ENCODE data around the gene TMEM31. TPM values are rescaled to one million over a fixed set of nuclear protein-coding genes. Genes with fewer than 3 reads are reported as not detected.

Gene TMEM31, protein sequence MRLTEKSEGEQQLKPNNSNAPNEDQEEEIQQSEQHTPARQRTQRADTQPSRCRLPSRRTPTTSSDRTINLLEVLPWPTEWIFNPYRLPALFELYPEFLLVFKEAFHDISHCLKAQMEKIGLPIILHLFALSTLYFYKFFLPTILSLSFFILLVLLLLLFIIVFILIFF
- under 1 TPM in 1 of 6 experiments, not detected in 5; 0.37 TPM for total RNA-seq
- long read RNA-seq: 0 reads

DNA sequence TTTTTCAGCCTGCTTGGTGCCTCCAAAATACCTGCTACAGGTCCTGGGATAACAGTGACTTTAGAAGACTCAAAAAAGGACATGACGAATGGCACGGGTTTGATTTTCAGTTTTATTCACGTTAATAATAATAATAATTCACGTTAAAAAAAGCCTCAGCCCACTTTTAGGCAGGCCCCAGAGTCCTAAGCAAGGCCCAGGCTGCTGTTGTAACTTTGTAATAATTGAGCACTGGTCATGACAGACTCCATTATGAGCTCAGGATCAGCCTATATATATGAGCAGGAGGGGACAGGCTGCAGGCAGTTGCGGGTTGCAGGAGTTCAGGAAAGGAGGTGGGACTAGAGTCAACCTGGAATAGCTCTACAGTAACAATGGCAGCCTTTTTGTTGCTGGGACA lies at the start of gene TMEM31:
TSS of gene TMEM31 (plus strand) at position 301 of the 400 bp plus-strand sequence. CDS start 1,350 bp downstream, outside the sequence.
- no peak within 1 kb of the TSS for H3K4me3 ChIP-seq
- no peaks in the 10 kb centered on the region for H3K4me1 ChIP-seq
- ATAC-seq (no peak), DNase-seq (no peak)
- no peak within 1 kb of the TSS for H3K27ac ChIP-seq
- intact Hi-C loops (cut with DNase I): no loop called here
- TF ChIP-seq POLR2A (IDR thresholded peaks at IDR 0.05): no peak
- TF ChIP-seq, protein P1, sequence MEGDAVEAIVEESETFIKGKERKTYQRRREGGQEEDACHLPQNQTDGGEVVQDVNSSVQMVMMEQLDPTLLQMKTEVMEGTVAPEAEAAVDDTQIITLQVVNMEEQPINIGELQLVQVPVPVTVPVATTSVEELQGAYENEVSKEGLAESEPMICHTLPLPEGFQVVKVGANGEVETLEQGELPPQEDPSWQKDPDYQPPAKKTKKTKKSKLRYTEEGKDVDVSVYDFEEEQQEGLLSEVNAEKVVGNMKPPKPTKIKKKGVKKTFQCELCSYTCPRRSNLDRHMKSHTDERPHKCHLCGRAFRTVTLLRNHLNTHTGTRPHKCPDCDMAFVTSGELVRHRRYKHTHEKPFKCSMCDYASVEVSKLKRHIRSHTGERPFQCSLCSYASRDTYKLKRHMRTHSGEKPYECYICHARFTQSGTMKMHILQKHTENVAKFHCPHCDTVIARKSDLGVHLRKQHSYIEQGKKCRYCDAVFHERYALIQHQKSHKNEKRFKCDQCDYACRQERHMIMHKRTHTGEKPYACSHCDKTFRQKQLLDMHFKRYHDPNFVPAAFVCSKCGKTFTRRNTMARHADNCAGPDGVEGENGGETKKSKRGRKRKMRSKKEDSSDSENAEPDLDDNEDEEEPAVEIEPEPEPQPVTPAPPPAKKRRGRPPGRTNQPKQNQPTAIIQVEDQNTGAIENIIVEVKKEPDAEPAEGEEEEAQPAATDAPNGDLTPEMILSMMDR (IDR thresholded peaks at IDR 0.05): no peak
- WGBS (ENCODE audit: insufficient coverage, low coverage, low lambda C conversion rate, missing lambda C conversion rate): 69% methylated on average over 4 of the region's 5 CpGs
- H3K36me3 ChIP-seq: no peaks in the 10 kb centered on the region
- no peaks in the 10 kb centered on the region for H3K27me3 ChIP-seq
- H3K9me3 ChIP-seq: no peaks in the 10 kb centered on the region

DNA sequence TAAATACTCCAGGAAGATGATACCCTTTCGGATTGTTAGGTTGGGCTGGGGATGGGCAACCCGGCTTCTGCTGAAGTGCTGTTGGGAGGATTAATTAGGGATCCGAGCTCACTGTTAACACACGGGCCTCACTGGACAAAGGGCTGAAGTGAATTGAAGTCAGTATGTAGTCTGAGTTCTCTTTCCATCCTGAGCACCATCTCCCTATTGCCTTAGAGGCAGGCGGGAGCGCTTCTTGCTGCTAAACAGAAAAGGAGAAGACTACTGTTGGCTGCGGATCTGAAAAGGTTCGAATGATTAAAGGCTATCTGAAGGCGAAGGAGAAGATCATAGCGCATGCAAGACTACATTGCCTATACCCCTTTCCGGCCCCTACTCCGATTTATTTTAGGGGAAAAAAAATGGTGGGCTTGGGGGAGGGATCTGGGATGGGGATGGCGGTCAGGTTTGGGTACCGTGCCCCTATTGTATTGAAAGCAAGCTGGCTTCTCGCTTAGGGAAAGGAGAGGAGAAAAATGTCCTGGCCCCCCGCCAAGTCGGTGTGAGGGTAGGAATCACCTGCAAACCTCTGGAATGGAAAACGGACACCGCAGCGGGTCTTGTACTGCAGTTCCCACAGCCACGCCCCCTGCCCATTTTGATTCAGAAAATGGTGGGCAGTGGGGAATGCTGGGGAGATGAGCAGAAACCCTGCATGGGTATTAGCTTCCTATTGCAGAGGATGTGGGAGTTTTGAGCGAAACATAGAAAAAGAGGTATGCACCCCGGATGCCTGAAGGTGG lies 46.5 kb upstream of the TMEM31 start:
- Histone ChIP-seq H3K9me3 (no peaks in the 10 kb centered on the region), H3K27ac (no peak overlapping the region), H3K36me3 (no peaks in the 10 kb centered on the region), H3K4me3 (no peak overlapping the region), H3K4me1 (no peaks in the 10 kb centered on the region), H3K27me3 (no peaks in the 10 kb centered on the region)
- TF ChIP-seq POLR2A (IDR thresholded peaks at IDR 0.05): no peak
- TF ChIP-seq, protein P1 (IDR thresholded peaks at IDR 0.05): no peak
- WGBS (ENCODE audit: insufficient coverage, low coverage, low lambda C conversion rate, missing lambda C conversion rate): 34% methylated on average over 23 of the region's 23 CpGs
- intact Hi-C loops (cut with DNase I): no loop called here
- DNase-seq (peak in 1 of 3 donors; percentile 24), ATAC-seq (no peak)

DNA sequence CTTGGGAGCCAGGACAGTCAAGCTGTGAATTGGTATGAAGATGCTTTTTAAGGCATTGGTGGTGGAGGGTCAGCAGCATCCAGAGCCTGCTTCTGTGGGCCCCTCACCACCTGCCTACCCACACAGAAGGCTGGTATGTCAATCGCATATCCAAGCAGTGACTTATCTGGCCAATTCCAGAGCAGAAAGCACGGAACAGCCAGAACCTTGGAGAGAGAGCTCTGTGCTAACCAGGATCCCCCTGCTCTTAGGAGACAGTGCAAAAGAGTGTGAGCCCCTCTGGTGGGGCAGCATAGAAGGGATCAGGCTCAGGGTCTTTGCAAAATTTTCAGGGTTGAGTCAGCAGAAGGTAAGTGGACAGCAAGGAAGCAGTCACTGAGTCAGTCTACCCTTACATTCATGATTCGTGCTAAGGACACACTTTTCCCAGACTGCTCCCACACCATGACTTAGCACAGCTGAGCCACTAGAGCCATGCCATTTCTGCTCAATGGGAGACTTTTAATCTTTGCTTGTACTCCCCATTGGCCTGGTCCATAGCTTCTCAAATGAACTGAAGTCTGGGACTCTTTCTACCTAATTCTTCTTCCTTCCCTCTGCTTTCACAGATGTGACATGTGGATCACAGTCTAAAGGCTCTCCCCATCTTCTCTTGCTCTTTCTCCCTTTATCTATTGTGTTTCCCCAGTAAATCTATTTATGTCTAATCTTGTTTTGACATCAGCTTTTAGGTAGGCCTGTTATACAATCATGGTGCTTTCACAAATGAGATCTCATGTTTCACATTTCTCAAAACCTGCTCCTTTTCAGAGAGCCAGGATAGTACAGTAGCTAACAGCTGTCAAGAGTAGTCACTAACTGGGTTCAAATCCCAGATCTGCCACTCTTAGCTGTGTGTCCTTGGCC lies 44.3 kb upstream of the TMEM31 start:
- no peaks in the 10 kb centered on the region for H3K9me3 ChIP-seq
- WGBS (ENCODE audit: insufficient coverage, low coverage, low lambda C conversion rate, missing lambda C conversion rate): 61% methylated on average over 3 of the region's 3 CpGs
- DNase-seq (no peak), ATAC-seq (no peak)
- H3K36me3 ChIP-seq: no peaks in the 10 kb centered on the region
- H3K4me1 ChIP-seq: no peaks in the 10 kb centered on the region
- TF ChIP-seq, protein P1 (IDR thresholded peaks at IDR 0.05): no peak
- TF ChIP-seq POLR2A (IDR thresholded peaks at IDR 0.05): no peak
- peaks cover 0 to 3% of the 10 kb centered on the region in 2 donors for H3K27me3 ChIP-seq
- H3K27ac ChIP-seq: no peak overlapping the region
- intact Hi-C loops (cut with DNase I): no loop called here
- H3K4me3 ChIP-seq: no peak overlapping the region

DNA sequence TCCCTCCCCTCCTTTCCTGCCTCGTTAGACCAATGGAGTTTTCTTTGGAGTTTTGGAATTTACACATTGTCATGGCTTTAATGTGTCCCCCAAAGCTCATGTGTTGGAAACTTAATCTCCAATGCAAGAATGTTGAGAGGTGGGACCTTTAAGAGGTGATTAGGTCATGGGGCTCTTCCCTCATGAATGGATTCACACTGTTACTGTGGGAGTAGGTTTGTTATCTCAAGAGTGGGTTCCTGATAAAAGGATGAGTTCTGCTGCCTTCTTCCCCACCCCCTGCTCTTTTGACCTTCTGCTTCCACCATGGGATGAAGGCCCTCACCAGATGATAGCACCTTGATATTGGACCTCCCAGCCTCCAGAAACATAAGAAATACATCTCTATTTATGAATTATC lies 41.0 kb upstream of the TMEM31 start:
- intact Hi-C loops (cut with DNase I): no loop called here
- Histone ChIP-seq H3K27ac (no peak overlapping the region), H3K4me3 (no peak overlapping the region), H3K4me1 (no peaks in the 10 kb centered on the region), H3K36me3 (no peaks in the 10 kb centered on the region), H3K9me3 (no peaks in the 10 kb centered on the region), H3K27me3 (peaks cover 0 to 3% of the 10 kb centered on the region in 2 donors)
- TF ChIP-seq, protein P1 (IDR thresholded peaks at IDR 0.05): no peak
- no peak for TF ChIP-seq POLR2A (IDR thresholded peaks at IDR 0.05)
- DNase-seq: no peak
- 64% methylated on average over 1 of the region's 1 CpG for WGBS (ENCODE audit: insufficient coverage, low coverage, low lambda C conversion rate, missing lambda C conversion rate)
- no peak for ATAC-seq

All from right lobe of liver (tissue), 6 donors.